ENCODE results near the gene SNX7. TPM values are rescaled to one million over a fixed set of nuclear protein-coding genes. Genes with fewer than 3 reads are reported as not detected.

SNX7 gene
- total and polyA plus RNA-seq, 2 donors (not counting 1 experiment from before 2014, with no cell fraction given), result not detected

DNA sequence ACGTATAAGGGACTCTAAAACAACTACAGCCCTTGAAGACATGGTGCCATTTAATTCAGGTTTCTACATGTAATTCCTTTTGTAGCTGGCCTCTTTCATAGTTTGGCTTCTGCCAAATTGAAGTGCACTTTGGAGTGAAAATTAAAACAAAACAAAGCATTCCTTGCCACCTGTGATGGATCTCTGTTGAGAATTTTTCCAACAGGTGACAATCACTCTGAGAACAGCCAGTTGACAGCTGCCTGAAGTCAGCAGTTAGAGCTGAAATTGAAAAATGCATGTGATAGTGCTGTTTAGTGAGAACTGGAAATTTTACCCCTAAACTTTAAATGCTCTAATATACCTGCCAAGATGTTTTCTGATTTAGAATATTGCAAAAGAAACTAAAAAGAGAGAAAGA is 134.5 kb downstream of the SNX7 start:
- POLR2A ChIA-PET, result no interaction called here
- CTCF ChIA-PET, result interaction anchor here (0.6 to 2.1 kb wide), 5 partner anchors 9 to 685 kb away, joined by 3 to 8 read pairs (median 4); no protein-coding TSS in a partner anchor
- Mint-ChIP-seq H3K4me1 (peaks cover 2% of the 10 kb centered on the region), H3K27me3 (no peaks in the 10 kb centered on the region), H3K4me3 (no peak overlapping the region), H3K27ac (no peak overlapping the region), H3K9me3 (ENCODE audit: insufficient read depth) (no peaks in the 10 kb centered on the region)
- no peaks in the 10 kb centered on the region for H3K36me3 ChIP-seq (replicated peaks in 1 of 2; ENCODE audit: control extremely low read depth in 1 of 2, control insufficient read depth in 1 of 2, extremely low read depth in 1 of 2, insufficient read depth in 2 of 2, low read length in 1 of 2)
- ATAC-seq (ENCODE audit: low read depth) (no peak), DNase-seq (no peak)
- no peak overlapping the region for H3K27ac ChIP-seq (ENCODE audit: low read length in 2 of 2)
- no peak overlapping the region for H3K4me3 ChIP-seq (ENCODE audit: control extremely low read depth in 1 of 5, extremely low read depth in 1 of 5, insufficient read depth in 1 of 5, low read depth in 2 of 5, low read length in 4 of 5)
- intact Hi-C loops (cut with micrococcal nuclease), result no loop called here
- H2AFZ ChIP-seq (ENCODE audit: insufficient read depth, low read depth, low read length, poor library complexity, severe bottlenecking), result no peak overlapping the region
- H4K20me1 ChIP-seq (ENCODE audit: control insufficient read depth, insufficient read depth, low read length, poor library complexity, severe bottlenecking), result no peaks in the 10 kb centered on the region
- H3K4me1 ChIP-seq (ENCODE audit: control insufficient read depth in 2 of 2, insufficient read depth in 2 of 2, low read length in 2 of 2), result no peaks in the 10 kb centered on the region
- H3K27me3 ChIP-seq (replicated peaks in 1 of 4; ENCODE audit: control extremely low read depth in 1 of 4, control insufficient read depth in 3 of 4, insufficient read depth in 4 of 4, low read length in 3 of 4), result no peaks in the 10 kb centered on the region
- H3K79me2 ChIP-seq (ENCODE audit: control insufficient read depth, insufficient read depth, low read length), result no peaks in the 10 kb centered on the region
- no peak overlapping the region for H3K9ac ChIP-seq (ENCODE audit: low read length)
- no CpG with 5 or more reads among the region's 1 CpG for WGBS (ENCODE audit: insufficient coverage)
- H3K9me3 ChIP-seq (ENCODE audit: control extremely low read depth in 1 of 3, control insufficient read depth in 2 of 3, insufficient read depth in 1 of 3, low read length in 2 of 3), result no peaks in the 10 kb centered on the region
- TF ChIP-seq EZH2 (IDR thresholded peaks at IDR 0.05; ENCODE audit: borderline replicate concordance, insufficient read depth, low read depth, low read length, poor library complexity, severe bottlenecking), result no peak
- TF ChIP-seq, protein P1, sequence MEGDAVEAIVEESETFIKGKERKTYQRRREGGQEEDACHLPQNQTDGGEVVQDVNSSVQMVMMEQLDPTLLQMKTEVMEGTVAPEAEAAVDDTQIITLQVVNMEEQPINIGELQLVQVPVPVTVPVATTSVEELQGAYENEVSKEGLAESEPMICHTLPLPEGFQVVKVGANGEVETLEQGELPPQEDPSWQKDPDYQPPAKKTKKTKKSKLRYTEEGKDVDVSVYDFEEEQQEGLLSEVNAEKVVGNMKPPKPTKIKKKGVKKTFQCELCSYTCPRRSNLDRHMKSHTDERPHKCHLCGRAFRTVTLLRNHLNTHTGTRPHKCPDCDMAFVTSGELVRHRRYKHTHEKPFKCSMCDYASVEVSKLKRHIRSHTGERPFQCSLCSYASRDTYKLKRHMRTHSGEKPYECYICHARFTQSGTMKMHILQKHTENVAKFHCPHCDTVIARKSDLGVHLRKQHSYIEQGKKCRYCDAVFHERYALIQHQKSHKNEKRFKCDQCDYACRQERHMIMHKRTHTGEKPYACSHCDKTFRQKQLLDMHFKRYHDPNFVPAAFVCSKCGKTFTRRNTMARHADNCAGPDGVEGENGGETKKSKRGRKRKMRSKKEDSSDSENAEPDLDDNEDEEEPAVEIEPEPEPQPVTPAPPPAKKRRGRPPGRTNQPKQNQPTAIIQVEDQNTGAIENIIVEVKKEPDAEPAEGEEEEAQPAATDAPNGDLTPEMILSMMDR (IDR thresholded peaks at IDR 0.05), result no peak
- no peak overlapping the region for H3K4me2 ChIP-seq (replicated peaks; ENCODE audit: low read depth, low read length, poor library complexity, severe bottlenecking)

DNA sequence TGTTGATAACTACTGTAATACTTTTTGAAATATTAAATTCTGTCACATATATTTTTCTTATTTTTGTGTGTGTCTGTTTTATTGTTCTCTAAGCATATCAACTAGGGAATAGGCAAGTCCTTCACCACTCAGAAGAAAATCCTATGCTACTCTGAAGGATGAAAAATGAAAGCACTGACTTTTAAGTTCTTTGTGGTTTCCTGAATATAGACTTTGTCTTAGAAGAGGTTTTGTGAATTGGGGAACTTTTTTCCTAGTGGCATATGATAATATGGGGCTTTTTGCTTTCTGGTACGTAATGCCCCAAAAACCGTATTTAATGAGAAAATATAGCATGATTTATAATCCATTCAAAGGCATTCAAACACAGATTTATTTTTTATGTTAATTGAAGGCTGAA is 136.0 kb downstream of the SNX7 start:
- H3K9me3 ChIP-seq (ENCODE audit: control extremely low read depth in 1 of 3, control insufficient read depth in 2 of 3, insufficient read depth in 1 of 3, low read length in 2 of 3), result no peaks in the 10 kb centered on the region
- ATAC-seq (ENCODE audit: low read depth) (no peak), DNase-seq (no peak)
- H3K4me2 ChIP-seq (replicated peaks; ENCODE audit: low read depth, low read length, poor library complexity, severe bottlenecking), result no peak overlapping the region
- no peak overlapping the region for H3K27ac Mint-ChIP-seq
- no peak overlapping the region for H3K4me3 Mint-ChIP-seq
- CTCF ChIA-PET, result no interaction called here
- no peaks in the 10 kb centered on the region for H4K20me1 ChIP-seq (ENCODE audit: control insufficient read depth, insufficient read depth, low read length, poor library complexity, severe bottlenecking)
- H3K27ac ChIP-seq (ENCODE audit: low read length in 2 of 2), result no peak overlapping the region
- no peaks in the 10 kb centered on the region for H3K36me3 ChIP-seq (replicated peaks in 1 of 2; ENCODE audit: control extremely low read depth in 1 of 2, control insufficient read depth in 1 of 2, extremely low read depth in 1 of 2, insufficient read depth in 2 of 2, low read length in 1 of 2)
- no peak overlapping the region for H2AFZ ChIP-seq (ENCODE audit: insufficient read depth, low read depth, low read length, poor library complexity, severe bottlenecking)
- no peaks in the 10 kb centered on the region for H3K27me3 ChIP-seq (replicated peaks in 1 of 4; ENCODE audit: control extremely low read depth in 1 of 4, control insufficient read depth in 3 of 4, insufficient read depth in 4 of 4, low read length in 3 of 4)
- no peaks in the 10 kb centered on the region for H3K9me3 Mint-ChIP-seq (ENCODE audit: insufficient read depth)
- TF ChIP-seq, protein P1 (IDR thresholded peaks at IDR 0.05), result no peak
- no peak for TF ChIP-seq EZH2 (IDR thresholded peaks at IDR 0.05; ENCODE audit: borderline replicate concordance, insufficient read depth, low read depth, low read length, poor library complexity, severe bottlenecking)
- peaks cover 2% of the 10 kb centered on the region for H3K4me1 Mint-ChIP-seq
- H3K4me1 ChIP-seq (ENCODE audit: control insufficient read depth in 2 of 2, insufficient read depth in 2 of 2, low read length in 2 of 2), result no peaks in the 10 kb centered on the region
- no CpG with 5 or more reads among the region's 2 CpGs for WGBS (ENCODE audit: insufficient coverage)
- H3K9ac ChIP-seq (ENCODE audit: low read length), result no peak overlapping the region
- POLR2A ChIA-PET, result no interaction called here
- H3K4me3 ChIP-seq (ENCODE audit: control extremely low read depth in 1 of 5, extremely low read depth in 1 of 5, insufficient read depth in 1 of 5, low read depth in 2 of 5, low read length in 4 of 5), result no peak overlapping the region
- no peaks in the 10 kb centered on the region for H3K79me2 ChIP-seq (ENCODE audit: control insufficient read depth, insufficient read depth, low read length)
- H3K27me3 Mint-ChIP-seq, result no peaks in the 10 kb centered on the region
- intact Hi-C loops (cut with micrococcal nuclease), result no loop called here
